NCI-H446 (cell line): ENCODE results near the gene RAPGEF5.

ENCODE experiments used
- DNase-seq, 2 experiments: peaks; one replicate each; lab custom pipeline; 2025; lab: John Stamatoyannopoulos, UW

RAPGEF5 gene

DNA sequence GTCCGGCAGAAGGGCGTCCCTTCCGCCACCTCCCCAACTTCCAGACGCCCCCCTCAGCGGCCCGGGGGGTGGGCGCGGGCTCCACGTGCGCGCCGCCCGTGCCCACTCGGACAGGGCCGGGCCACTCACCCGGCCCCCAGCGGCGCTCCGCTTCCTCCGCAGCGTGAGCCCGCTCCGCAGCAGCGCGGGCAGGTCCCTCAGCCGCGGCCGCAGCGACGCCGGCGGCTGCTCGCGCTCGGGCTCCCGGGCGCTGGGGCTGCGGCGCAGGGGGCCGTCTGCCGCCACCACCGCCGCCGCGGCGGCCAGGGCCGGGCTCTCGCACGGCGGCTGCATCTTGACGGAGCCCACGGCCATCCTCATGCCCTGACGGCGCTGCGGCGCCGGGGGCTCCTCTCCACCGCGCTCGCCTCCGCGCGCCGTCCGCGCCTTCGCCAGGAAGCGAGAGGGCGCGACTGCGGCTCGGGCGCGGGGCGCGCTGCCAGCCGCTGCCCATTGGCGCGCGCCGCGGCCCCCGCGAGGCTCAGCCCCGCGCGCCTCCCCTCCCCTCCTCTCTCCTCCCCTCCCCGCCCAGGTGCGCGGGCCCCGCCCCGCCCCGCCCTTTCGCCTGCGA lies at the start of gene RAPGEF5:
RAPGEF5 (minus strand) TSS at position 454 of the 610 bp plus-strand sequence; CDS start at position 360, 94 bp downstream.
- peak in 1 of 2 experiments; percentile 62 for DNase-seq

DNA sequence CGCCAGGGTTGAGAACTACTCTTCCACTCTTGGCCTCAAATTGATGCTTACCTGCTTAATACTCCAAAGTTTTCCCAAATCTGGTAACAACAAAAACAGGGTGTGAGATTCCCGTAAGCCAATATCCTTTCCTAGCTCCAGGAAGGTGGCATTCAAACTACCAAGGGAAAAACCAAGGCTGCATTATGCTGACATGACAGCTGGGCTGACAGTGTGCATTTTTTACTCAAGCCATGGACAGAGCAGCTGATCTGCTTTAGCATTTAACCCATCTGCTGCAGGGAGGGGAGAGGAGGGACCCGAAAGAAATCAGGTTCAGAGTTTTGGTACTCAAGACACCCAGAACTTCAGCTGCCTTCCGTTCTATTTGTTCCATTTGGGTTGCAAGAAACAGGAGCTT lies 49.8 kb upstream of the RAPGEF5 start:
- no peak for DNase-seq

DNA sequence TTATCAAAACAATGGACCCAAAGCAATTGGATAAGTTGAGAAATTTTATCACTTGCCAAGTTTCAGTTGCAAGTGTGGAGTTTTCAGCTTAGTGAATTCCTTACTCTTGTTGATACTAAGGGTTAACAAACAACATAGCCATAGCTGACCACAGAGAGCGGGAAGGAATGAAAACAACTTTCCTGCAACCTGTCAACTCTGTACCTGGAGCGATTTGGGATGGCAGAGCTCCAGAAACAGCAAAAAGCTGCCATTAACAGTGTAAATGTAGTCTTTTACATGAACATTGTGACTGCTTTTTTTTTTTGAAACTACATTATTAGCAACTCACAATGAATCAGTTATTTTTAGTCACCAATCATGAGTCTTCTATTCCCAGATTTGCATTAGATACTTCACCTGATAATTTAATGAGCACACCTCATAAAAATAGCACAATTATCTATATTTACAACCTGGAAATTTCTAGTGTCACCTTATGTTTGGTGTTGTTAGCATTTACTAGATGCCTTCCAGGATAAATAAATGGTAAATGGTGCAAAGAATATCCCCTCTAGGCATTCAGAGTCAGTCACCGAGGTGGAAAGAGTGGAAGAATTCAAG lies 47.6 kb upstream of the RAPGEF5 start:
- no peak for DNase-seq

DNA sequence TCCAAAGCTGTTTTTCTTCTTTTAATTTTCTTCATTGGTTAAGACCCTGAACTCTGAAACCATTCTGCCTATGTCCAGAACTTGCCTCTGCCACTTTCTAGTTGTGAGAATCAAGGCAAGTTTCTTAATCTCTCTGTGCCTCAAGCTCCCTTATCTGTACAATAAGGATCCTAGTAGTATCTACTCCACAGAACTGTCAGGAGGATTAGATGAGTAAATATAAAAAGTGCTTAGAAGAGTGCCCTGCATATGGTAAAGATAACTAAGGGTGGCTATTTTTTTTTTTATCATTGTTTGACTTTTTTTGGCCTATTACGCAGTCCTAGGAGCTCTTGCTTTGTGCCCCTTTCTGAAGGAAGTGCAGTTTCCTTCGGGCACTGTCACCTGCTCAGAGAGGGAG lies 46.4 kb upstream of the RAPGEF5 start:
- DNase-seq: no peak

DNA sequence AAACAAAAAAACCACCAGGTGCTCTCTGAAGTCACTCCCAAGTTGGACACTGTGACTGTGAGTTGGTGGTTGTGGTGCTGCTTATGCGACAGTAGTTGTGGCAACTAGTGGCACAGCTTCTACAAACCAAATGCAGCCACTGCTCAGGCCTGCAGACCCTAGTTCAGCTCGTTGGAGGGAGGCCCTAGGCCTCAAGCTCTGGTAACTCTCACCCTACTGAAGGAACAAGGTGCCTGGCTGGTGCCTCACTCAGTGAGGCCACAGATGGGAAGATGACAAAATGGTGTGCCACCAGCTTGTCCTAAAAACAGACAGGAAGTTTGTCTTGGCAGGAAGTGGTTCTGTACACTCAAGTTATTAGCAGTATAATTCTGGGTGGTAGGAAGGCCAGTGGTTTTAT lies 45.3 kb upstream of the RAPGEF5 start:
- DNase-seq: no peak

GRCh38 chr7:22400936-22401553 lies 44.1 kb upstream of the RAPGEF5 start:
- DNase-seq: peak; percentile 42 to 43

DNA sequence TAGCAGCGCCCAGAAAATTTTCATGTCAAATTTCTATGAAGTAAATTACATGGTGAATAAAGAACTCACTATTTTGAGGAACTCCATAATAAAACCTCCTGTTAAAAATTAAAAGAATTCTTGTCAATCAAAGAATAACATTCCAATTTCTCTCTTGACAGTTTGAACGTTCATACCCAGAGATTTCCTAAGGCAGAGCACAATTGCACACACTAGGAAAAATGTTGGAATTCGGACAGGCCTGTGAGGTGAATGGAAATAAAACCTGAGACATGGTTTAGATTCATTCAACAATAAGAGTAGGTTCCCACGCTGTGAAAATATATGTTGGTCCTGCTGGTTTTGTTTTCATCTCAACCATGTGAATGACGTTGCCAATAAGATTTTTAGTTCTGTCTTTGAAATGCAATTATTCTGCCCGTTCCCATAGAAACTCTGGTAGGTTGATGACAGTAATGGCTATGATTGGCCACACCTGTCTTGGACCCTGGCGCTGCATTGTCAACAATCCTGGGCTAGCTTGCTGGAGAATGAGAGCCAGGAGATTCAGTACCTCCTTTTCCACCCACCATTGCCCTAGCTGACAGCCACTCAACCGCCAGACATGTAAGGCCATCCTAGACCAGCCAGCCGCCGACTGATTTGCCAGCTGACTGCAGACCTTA lies 43.3 kb upstream of the RAPGEF5 start:
- DNase-seq: peak in 1 of 2 experiments; percentile 38

GRCh38 chr7:22399546-22399945 lies 42.6 kb upstream of the RAPGEF5 start:
- no peak for DNase-seq

- no peak for DNase-seq
Measured at GRCh38 chr7:22399091-22399490, 42.1 kb upstream of the RAPGEF5 start.

DNA sequence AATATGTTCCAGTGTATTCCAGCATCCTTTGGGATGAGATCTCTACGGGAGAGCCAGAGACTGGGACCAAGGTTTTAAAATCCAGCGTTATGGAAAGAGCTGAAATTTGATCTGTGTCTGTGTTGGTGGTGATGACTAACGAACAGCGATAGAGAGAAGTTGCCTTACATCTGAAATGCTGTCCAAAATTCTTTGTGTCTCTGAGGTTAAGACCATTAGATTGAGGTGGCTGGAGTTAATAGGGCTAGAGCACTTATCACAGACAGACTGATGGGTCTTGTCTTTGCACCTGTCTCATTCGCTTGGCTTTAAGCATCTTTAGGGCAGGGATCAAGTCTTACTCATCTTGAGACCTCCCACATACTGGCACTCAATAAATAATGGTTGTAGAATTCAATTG lies 41.0 kb upstream of the RAPGEF5 start:
- no peak for DNase-seq

- DNase-seq: no peak
Measured at GRCh38 chr7:22395222-22395621, 38.3 kb upstream of the RAPGEF5 start.

DNA sequence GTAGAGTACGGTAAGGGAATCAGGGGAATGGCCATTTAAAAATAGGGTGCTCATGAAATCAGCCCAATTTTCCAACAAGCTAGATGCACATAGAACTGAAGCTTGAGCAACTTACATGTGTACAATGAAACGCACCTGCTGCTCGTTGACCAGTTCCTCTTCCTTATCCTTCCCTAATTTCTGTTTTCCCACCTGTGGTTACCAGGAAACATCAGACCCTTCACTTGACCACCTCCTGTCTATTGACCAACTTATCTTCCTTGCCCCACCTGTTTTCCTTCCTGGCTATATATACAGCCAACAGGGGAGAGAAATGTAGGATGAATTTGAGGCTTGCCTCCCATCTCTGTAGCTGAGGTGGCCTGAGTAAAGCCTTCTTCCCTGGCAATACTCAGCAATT lies 37.8 kb upstream of the RAPGEF5 start:
- no peak for DNase-seq

DNA sequence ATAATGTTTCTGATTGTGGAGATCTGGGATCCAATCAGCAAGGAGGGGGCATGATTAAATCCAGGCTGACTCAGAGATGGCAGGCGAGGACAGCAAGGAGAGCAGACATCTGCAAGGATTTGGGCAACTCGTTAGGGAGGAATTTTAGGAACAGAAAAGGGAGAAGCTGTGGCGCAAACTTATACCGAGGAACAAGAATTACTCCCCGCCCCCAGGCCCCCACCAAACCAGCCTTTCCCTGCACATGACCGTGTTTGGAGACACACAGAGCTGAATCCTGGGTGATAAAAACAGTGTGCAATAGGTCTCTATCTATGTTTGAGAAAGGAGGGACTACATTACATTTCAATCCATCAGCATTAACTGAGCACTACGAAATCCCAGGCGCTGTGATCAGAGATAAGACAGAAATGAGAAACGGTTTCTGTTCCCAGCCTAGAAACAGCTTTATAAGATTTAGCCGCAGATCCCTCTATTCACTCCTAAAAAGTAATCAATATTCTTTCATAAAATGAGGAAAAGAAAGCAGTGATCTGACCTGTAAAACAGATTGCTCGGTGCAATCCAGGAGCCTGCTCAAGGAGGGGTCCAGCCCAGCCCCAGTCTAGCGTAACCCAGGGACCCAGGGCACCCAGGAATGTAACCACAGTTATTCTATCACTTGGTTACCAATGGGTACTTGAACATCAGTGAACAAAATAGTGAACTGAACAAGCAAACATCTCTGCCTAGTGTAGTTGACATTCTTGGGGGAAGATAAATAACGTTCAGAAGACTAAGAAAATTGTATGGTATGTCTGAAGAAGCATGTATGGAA lies 37.2 kb upstream of the RAPGEF5 start:
- no peak for DNase-seq

GRCh38 chr7:22390516-22390915 lies 33.6 kb upstream of the RAPGEF5 start:
- no peak for DNase-seq

DNA sequence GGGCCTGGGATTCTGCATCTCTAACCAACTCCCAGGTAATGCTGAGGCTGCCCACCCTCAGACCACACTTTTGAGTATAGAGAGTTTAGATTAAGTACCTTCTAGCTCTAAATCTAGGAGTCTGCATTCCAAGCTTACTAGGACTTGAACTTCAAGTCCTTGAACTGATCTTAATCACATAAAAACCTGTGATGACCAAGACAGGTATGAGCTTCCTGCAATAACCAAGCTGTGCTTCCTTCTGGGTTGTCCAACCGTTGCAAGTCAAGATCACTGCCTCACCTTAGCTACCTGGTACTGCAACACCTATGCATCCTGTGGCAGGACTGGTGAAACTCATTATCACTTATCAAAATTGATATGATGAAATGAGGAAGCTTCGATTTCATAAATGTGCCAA lies 32.9 kb upstream of the RAPGEF5 start:
- no peak for DNase-seq

DNA sequence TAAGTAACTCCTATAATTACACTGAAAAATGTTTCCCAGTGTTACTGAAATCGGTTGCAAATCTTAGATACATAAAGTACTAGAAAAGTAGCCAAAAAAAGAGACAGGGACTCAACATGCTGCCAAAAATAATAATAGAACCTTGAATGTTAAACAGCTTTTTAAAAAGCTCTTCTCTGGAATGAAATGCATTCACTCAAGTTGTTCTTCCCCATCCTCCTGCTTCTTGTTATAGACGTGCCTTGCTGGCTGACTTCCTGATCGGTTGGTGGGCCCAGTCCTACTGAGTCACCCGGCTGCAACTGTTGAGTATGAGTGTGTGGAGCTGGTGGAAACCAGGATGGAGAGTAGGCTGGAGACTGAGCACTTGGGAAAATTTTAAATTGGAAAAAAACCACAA lies 30.6 kb upstream of the RAPGEF5 start:
- DNase-seq: peak in 1 of 2 experiments; percentile 39

DNA sequence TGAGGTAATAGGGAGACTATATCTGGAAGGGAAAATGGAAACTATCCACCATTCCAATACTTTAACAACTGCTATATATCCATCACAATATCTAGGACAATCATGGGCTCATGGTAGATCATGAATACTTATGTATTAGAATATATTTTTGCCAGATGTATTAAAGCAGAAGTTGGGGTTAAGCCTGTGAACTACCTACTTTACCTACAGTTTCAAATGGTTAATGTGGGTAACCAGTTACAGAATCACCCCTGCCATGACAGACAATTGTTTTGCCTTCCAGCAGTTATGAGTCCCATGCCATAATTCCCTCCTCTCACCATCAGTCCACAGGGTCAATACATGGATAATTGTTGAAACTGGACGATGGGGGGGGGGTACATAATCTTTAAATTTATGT lies 29.9 kb upstream of the RAPGEF5 start:
- no peak for DNase-seq

- no peak for DNase-seq
Measured at GRCh38 chr7:22386206-22386858, 29.4 kb upstream of the RAPGEF5 start.

DNA sequence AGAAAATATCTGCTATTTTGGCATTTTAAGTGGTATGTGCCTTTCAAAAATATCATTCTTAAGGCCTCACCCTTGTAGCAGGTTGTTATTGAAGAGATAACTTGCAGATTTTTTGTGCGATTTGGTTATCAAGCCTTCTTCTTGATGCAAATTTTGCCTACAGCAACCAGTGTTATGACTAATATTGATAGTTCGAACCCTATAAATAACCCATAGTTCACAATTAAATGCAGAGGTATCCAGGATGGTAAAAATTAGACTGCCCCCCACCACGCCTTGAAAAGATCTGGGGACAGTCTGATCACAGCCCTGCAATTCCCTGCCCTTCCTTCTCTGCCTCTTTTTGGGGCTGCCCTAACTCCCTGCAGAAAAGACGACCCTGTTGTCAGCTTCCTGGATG lies 28.4 kb upstream of the RAPGEF5 start:
- DNase-seq: no peak

DNA sequence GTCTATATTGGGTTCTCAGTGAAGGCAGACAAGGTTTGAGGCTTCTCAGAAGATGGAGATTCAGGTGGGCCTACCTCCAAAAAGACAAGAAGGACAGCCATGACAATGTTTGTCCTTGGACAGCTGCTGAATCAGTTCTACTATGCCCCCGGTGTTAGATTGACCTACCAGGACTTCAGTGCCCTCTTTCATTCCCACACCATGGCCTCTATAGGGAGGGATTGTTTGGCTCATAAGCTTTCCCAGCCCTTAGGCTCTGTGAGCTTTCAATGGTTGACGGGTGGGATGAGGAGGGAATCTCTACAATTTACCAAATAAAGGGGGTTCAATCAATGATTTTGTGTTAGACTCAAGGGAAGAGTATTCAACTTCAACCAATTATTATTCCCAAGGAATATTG lies 23.4 kb upstream of the RAPGEF5 start:
- DNase-seq: no peak

- no peak for DNase-seq
Measured at GRCh38 chr7:22378199-22378980, 21.4 kb upstream of the RAPGEF5 start.
